ENCODE data around the gene WWOX. TPM values are rescaled to one million over a fixed set of nuclear protein-coding genes. Genes with fewer than 3 reads are reported as not detected.

Gene WWOX
- total and polyA plus RNA-seq, 2 of the 4 experiments (the other 2 are of a cell fraction): 2.7 to 5.4 TPM

- Histone ChIP-seq H3K27me3 (ENCODE audit: control insufficient read depth, insufficient read depth, low read length) (peaks cover 3% of the 10 kb centered on the region; the same call in 1 of the 2 replicates), H3K9me3 (ENCODE audit: control insufficient read depth, insufficient read depth, low read length) (peaks cover 3% of the 10 kb centered on the region; the same call in 1 of the 2 replicates), H3K36me3 (ENCODE audit: control insufficient read depth, insufficient read depth, low read length) (no peaks in the 10 kb centered on the region), H2AK5ac (ENCODE audit: low read depth, low read length) (peak overlapping the region; percentile 14; the same call in 1 of the 2 replicates), H4K5ac (ENCODE audit: low read depth, low read length) (peak overlapping the region; percentile 86; the same call in 1 of the 2 replicates), H2BK120ac (ENCODE audit: low read depth, low read length) (peak overlapping the region; percentile 73), H3K4me2 (ENCODE audit: low read depth, low read length) (peak overlapping the region; percentile 75), H3K18ac (ENCODE audit: low read depth, low read length) (peak overlapping the region; percentile 88), H3K9me1 (ENCODE audit: insufficient read depth, low read length) (peaks cover 5% of the 10 kb centered on the region; the same call in 1 of the 2 replicates), H4K91ac (ENCODE audit: insufficient read depth, low read depth, low read length) (peak overlapping the region; percentile 58), H3K4me1 (ENCODE audit: control insufficient read depth, insufficient read depth, low read length) (peaks cover 8% of the 10 kb centered on the region; the same call in 1 of the 2 replicates), H4K20me1 (ENCODE audit: insufficient read depth, low read length) (no peaks in the 10 kb centered on the region), H3K56ac (ENCODE audit: extremely low read depth, insufficient read depth, low read length) (no peak overlapping the region), H2AFZ (replicated peaks; ENCODE audit: low read length, poor library complexity) (peak overlapping the region; percentile 41), H3K23ac (ENCODE audit: low read depth, low read length) (peak overlapping the region; percentile 63; the same call in 1 of the 2 replicates), H3K4ac (ENCODE audit: low read depth, low read length) (peak overlapping the region; percentile 74), H2BK20ac (ENCODE audit: low read depth, low read length) (peak overlapping the region; percentile 80), H4K8ac (ENCODE audit: low read depth in 2 of 2, low read length in 2 of 2) (peak overlapping the region in 1 of 2 experiments; percentile 34; a peak in 1 of 4 replicates), H2BK5ac (ENCODE audit: low read depth, low read length, poor library complexity, severe bottlenecking) (peak overlapping the region; percentile 12), H3K4me3 (ENCODE audit: insufficient read depth, low read depth, low read length) (no peak overlapping the region), H3K9ac (ENCODE audit: low read depth, low read length) (peak overlapping the region; percentile 48; the same call in 1 of the 2 replicates), H2BK15ac (ENCODE audit: low read depth, low read length) (no peak overlapping the region), H3K79me1 (ENCODE audit: low read depth in 1 of 2, low read length in 2 of 2) (no peaks in the 10 kb centered on the region), H2AK9ac (replicated peaks; ENCODE audit: low read depth, low read length, poor library complexity) (no peak overlapping the region), H3K27ac (ENCODE audit: insufficient read depth, low read length) (peak overlapping the region; percentile 89; the same call in 1 of the 2 replicates), H3K14ac (replicated peaks; ENCODE audit: low read depth, low read length) (0 out of 2 replicates have a peak overlapping the region, but pooled peaks have one; percentile 30)
- intact Hi-C loops (cut with micrococcal nuclease): no loop called here
- BruUV-seq (replicated peaks): no TSS peak
- ChIA-PET POLR2A (ENCODE audit: unreplicated experiment) (no interaction called here), CTCF (interaction anchor here (0.6 kb wide), 1 partner anchor 1583 kb away, joined by 6 read pairs; no protein-coding TSS in a partner anchor)
- WGBS, 2 experiments (ENCODE audit: extremely low coverage in 2 of 2, insufficient read length in 1 of 2): no CpG with 5 or more reads among the region's 13 CpGs
- dilution Hi-C loops (cut with HindIII; ENCODE audit: low sequenced_read_pairs, unreplicated experiment): no loop called here
- ATAC-seq (ENCODE audit: low read depth) (peak; percentile 91), DNase-seq (peak; percentile 82)
- in situ Hi-C loops (cut with MboI; ENCODE audit: low sequenced_read_pairs): no loop called here
- no peak for TF ChIP-seq CTCF (conservative IDR thresholded peaks at IDR 0.05; ENCODE audit: low read depth, low read length)
- no peak for TF ChIP-seq NFE2L2 (IDR thresholded peaks at IDR 0.05; ENCODE audit: low read depth, low read length)
- no peak for TF ChIP-seq MXI1 (IDR thresholded peaks at IDR 0.05; ENCODE audit: borderline replicate concordance, low read depth, low read length)
- TF ChIP-seq CHD1 (IDR thresholded peaks at IDR 0.05; ENCODE audit: low read depth, low read length): no peak
- no peak for TF ChIP-seq SMC3 (IDR thresholded peaks at IDR 0.05; ENCODE audit: low read depth, low read length)
- TF ChIP-seq MAFK (IDR thresholded peaks at IDR 0.05; ENCODE audit: low read depth, low read length): no peak
- no peak for TF ChIP-seq RFX5 (IDR thresholded peaks at IDR 0.05; ENCODE audit: low read depth, low read length)
- no peak for TF ChIP-seq MAZ (IDR thresholded peaks at IDR 0.05; ENCODE audit: borderline replicate concordance, low read depth, low read length)
- no peak for TF ChIP-seq ELK1 (IDR thresholded peaks at IDR 0.05; ENCODE audit: borderline replicate concordance, low read depth, low read length)
- peak; percentile 49; the same call in 1 of the 2 replicates for TF ChIP-seq FOS (IDR thresholded peaks at IDR 0.05; ENCODE audit: low read depth, low read length)
- TF ChIP-seq CEBPB (IDR thresholded peaks at IDR 0.05; ENCODE audit: low read depth, low read length): 0 out of 2 replicates have a peak, but pooled peaks have one; percentile 1
- TF ChIP-seq RCOR1 (IDR thresholded peaks at IDR 0.05; ENCODE audit: insufficient replicate concordance, low read length): no peak
- no peak for TF ChIP-seq BHLHE40 (IDR thresholded peaks at IDR 0.05; ENCODE audit: low read depth, low read length)
- no peak for TF ChIP-seq POLR2A (IDR thresholded peaks at IDR 0.05; ENCODE audit: low read depth, low read length)
Observed at GRCh38 chr16:78184238-78185183, 85.1 kb downstream of the WWOX start.
